Stimulated activated CD4-positive, alpha-beta T cell treated with anti-CD3 and anti-CD28 coated beads, Interleukin-12 subunit alpha, Interleukin-12 subunit beta, amount 100 ng/mL, for 48 hours (primary cell): ENCODE results near the gene IQCE.
A peak's percentile ranks its signal among the peaks of the same experiment; 100 is the strongest.

Experiments
- DNase-seq, 3 donors: peaks; one replicate each; pipeline ENCODE4 v3.0.0-alpha.2; 2020; ENCODE audit warnings: low read depth in 2 of 3, low spot score in 1 of 3

IQCE gene, protein sequence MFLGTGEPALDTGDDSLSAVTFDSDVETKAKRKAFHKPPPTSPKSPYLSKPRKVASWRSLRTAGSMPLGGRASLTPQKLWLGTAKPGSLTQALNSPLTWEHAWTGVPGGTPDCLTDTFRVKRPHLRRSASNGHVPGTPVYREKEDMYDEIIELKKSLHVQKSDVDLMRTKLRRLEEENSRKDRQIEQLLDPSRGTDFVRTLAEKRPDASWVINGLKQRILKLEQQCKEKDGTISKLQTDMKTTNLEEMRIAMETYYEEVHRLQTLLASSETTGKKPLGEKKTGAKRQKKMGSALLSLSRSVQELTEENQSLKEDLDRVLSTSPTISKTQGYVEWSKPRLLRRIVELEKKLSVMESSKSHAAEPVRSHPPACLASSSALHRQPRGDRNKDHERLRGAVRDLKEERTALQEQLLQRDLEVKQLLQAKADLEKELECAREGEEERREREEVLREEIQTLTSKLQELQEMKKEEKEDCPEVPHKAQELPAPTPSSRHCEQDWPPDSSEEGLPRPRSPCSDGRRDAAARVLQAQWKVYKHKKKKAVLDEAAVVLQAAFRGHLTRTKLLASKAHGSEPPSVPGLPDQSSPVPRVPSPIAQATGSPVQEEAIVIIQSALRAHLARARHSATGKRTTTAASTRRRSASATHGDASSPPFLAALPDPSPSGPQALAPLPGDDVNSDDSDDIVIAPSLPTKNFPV

DNA sequence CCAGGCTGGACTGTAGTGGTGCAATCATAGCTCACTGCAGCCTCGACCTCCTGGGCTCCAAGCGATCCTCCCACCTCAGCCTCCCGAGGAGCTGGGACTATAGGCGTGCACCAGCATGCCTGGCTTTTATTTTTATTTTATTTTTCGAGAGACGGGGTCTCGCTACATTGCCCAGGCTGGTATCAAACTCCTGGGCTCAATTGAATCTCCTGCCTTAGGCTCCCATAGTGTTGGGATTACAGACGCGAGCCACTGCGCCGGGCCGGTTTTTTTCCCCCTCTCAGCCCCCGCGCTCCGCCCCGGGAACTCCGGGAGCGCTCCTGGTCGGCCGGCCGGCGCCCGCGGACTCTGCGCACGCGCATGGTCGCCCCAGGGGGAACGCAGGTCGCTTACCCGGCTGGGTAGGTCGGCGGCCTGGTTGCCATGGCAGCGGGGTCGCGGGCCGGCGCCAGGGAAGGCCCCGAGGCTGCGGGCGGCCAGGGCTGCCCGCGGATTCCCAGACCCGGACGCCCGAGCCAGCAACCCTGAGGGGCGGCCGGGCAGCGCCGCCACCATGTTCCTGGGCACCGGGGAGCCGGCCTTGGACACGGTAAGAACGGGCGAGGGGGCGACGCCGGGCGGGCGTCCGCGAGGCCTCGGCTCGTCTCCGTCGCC is at the start of gene IQCE:
IQCE (plus strand) TSS at position 351 of the 654 bp plus-strand sequence; CDS start at position 554, 203 bp downstream.
- DNase-seq = peak; percentile 80 to 88 (median 83)

DNA sequence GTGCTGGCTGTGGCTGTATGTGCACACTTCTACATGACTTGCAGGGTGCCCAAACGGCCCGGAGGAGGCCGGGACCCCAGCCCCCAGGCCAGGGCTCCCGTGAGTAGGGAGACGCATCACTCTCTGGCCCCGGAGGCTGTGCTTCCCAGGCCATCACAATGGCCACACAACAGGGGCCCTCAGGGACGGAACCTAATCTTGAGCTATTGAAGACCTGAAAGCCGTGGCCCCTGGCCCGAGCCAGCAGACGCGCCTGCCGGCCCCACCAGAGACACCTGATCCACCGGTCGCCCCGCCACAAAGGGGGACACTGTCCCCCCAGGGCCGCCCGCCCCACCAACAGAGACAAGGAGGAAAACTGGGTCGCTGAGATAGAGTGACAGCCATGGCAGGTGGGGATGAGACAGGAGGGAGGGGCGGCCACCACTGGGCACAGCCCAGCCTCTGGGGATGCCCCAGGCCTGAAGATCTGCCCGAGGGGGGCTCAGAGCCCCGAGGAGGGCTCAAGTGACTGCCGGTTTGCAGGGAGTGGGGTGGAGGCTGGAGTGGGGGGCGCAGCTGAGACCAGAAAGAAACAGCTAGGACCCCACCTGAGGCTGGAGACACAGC is 49.4 kb upstream of the IQCE start:
- DNase-seq = no peak

DNA sequence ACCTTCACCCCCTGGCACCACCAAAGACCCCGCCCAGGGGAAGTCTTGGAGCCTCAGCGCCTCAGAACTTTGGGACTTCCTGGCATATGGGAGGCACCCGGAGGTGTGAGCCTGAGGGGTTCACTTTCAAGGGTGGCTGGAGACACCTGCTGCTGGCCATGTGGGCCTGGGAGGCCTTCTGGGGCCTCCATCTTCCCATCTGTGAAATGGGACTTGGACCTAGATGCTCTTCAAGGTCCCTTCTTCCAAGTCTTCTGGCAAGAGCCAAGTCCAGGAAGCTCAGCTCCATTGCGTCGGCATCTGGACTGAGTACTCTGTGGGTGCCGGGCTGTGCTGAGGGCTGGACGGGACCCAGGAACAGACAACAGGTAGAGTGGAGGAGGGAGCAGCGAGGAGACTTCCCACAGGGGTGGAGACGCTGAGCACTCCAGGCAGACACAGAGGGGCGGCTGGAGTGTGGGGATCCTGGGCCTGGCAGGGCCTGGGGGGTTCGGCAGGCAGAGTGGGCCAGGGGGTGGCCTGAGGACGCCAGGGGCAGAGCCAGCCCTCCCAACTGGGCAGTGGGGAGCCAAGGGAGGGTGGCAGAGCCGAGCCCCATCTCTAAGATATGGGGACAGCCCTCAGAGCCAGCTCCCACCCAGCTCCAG is 48.5 kb upstream of the IQCE start:
- DNase-seq = no peak

DNA sequence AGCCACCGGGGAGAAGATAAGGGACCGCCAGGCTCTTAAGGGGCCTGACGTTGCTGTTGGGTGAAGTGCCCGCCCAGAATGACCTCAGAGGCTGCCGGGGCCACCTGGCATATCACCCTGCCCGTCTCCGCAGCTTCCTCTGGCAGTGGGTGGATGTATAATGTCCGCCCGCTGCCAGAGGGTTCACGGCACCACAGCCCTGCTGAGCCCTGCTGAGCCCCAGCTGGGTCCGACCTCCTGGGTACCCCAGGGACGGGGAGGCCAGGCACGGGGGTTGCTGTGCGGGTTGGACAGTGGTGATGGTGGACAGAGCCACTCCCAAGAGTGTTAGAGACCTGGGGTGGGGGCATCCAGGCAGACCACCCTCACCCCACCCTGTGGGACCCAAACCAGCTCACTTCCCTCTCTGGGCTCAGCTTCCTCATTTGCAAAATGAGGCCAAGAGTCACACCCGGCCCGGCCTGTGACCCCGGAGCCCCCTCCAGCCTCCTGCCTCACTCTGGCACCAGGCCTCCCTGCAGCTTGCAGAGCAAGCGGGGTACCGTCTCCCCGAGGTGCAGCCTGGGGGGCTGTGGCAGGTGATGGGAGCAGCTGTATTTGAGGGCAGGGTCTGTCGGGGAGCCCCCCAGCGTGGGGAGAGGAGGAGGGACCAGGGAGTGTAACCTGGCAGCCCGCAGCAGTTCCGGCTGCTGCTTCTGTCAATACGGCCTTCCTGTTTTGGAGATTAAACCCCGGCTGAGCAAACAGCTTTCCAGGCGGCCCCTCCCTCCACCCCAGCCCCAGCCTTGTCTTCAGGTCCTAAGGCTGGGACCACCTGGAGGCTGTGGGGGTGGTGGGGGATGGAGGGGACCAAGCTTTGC is 47.6 kb upstream of the IQCE start:
- no peak for DNase-seq

DNA sequence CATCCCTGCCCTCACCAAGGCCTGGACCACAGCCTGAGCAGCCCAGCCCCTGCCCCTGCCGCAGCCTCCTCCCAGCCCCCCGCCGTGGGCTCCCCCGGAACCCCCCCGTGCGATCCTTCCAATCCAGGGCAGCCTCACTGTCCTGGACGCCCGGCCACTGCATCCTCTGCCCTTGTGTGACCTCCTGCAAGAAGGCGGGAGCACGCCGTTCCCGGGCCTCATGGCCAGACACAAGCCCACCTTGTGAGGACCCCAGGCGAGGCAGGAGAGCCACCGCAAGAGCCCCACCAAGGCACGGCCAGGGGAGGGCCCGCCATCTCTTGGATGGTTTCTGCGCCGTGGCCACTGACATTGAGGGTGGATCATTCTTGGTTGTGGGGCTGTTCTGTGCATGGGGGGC is 47.0 kb upstream of the IQCE start:
- DNase-seq = no peak

DNA sequence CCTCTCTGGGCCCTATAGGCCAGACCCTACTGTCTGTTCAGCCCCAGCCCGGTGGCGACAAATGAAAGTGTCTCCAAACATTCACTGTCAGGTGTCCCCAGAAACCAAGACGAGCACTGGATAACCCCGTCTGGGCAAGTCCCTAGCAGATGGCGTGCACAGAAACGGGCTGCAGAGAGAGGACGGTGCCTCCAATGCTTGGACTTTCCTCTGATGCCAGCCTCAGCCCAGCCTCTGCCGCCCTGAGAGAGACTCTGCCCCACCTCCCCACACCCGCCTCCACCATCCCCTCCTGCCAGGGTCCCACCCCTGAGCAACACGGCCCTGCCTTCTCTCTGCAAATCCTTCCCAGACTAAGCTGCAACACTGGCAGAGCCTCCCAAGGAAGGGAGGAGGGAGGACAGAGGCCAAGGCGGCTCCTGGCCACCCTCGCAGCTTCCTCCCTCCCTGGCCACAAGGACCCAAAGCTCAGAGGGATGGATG is 46.6 kb upstream of the IQCE start:
- no peak for DNase-seq

DNA sequence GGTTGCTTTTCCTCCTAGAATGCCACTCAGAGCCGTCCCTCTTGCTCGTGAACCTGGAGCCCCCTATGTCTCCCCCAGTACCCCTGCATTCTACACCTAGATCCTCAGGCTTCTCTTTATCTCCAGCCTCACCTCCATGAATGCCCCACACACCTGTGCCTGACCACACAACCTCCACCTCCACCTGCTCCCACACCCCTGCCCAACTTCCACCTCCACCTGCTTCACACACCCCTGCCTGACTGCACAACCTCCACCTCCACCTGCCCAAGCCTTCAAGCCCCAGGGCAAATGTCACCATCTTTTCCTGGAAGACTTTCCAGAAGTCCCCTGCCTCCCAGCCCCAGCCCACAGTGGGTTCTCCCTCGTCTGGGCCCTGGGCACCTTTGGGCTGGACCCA is 46.1 kb upstream of the IQCE start:
- DNase-seq = no peak

DNA sequence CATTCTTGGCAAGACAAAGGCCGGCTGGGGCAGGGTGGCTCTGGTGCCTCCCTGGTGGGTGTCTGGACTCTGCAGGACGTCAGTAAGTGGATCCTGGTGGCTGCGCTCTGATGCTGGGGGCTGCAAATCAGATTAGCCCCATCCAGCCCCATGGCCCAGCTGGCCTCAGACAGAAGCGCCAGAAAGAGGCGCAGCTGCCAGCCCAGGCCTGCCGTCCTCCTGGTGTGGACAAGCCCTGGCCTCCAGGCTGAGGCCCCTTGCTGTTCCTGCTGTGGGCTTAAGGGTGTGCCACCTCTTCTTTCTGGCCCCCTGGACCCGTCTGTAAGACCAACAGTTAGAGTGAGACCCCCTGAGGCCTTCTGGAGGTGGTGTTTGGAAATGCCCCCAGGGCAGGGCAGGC is 45.1 kb upstream of the IQCE start:
- no peak for DNase-seq

DNA sequence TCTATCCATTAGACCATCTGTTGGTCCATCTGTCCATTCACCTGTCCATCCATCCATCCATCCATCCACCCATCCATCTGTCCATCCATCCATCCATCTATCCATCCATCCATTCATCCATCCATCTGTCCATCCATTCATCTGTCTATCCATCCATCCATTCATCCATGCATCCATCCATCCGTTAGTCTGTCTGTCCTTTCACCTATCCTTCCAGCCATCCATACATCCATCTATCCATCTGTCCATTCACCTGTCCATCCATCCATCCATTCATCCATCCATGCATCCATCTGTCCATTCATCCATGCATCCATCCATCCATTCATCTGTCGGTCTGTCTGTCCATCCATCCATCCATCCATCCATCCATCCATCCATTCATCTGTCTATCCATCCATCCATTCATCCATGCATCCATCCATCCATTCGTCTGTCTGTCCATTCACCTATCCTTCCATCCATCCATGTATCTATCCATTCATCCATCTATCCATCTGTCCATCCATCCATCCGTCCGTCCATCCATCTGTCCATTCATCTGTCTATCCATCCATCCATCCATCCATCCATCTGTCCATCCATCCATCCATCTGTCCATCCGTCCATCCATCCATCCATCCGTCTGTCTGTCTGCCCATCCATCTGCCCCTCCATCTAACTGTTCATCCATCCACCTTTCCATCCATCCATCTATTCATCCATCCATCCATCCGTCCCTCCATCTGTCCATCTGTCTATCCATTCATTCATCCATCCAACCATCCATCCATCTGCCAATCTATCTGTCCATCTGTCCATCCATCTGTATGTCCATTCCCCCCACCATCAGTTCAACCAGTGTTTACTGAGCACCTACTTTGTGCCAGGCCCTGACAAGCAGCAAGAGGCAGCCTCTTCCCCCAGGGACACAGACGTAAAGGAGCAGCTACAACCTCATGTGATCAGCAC is 44.0 kb upstream of the IQCE start:
- DNase-seq = no peak

DNA sequence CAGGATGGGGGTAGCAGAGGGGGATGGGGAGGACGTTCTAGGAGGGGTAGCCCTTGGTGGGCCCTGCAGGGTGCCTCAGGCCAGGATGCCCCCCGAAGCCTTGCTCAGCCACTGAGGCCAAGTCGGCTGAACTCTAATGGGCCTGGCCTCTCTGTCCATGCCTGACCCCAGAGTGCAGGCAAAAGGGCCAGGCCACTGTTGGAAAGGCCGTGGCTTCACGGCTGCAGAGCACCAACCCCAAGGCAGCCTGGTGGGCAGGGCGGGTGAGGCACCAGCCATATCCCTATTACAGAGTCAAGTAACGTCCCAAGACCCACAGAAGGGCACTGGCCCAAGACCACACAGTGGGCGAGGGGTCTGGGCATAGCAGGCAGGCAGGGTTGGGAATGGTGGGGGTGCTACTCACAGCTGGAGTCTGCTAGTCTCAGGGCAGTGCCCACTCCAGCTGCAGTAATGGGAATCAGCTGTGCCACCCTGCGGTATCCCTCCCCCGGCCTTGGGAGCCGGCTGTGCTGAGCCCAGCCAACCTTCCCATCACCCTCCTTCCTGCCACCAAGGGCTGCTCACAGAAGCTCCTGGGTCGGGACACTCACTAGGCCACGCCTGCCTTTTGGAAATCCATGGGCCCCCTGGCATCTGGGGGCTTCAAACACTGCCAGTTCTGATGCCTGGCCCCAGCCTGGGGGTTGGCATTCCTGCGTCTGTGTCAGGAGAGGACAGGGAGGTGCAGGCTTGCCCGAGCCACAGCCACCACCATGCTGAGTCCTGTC is 43.2 kb upstream of the IQCE start:
- DNase-seq = no peak

DNA sequence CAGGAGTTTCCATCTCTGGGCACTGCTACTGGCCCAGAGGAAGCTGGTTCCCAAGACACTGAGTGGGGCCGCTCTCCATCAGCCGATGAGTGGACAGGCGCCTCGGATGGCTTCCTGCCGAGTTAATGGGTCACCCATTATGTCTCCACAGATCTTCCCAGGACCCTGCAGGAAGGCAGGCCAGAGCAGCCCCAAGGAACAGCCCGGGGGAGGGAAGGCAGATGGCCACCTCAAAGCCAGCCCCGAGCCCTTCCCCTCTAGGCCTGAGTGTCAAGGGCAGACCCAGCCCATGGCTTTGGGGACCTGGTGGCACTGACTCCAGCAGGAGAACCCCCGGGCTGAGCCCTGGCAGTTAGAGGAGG is 42.6 kb upstream of the IQCE start:
- DNase-seq = no peak

DNA sequence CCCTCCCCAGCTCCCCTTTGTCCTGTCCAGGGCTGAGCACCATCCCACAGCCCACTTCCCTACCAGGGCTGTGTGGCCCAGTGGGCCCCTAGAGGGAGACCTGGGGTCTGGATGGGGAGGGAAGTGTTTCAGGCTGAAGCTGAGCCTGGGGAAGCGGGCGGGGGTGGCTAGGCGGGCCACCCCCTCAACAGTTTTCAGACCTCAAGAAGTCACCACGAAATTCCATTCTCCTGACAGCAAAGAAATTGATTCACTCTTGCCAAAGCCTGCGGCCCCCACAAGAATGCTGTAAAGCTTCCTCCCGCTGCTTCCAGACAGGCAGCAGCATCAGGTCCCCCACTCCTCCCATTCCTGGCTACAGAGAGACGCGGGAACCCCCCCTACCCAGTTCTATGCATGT is 41.8 kb upstream of the IQCE start:
- DNase-seq = no peak

DNA sequence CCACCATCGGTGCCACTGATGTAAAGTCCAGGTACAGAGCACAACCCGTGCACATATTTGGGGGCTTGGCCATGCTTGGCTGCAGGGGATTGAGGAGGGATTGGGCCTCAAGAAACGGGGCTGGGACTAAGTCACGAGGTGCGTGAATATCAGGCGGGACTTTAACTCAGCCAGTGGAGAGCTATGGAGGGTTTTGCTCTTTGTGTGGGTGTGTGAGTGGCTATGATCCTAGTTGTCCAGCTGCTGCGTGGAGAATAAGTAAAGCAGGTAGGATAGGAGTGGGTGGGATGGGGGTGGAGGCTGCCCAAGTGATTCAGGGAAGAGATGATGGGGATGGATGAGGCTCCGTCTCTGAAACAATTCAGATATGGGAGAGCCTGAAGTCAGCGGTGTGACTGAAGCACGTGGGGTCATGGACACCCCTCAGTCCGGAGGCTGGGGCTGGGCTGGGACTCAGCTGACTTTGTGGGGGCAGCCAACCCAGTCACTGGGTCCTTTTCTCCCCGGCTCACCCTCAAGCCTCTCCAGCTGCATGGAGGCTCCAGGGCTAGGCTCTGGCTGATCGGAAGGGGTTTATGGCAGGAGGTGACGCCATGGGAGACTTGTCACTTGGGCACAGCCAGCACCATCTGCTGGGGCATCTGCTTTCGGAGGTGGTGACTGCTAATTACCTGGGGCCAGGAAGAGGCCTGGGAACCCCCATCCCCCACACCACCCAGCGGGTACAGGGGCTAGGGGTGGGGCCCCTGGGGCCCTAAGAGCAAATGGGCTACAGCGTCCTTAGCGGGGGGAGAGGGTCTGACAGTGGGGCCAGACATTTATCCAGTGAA is 40.9 kb upstream of the IQCE start:
- no peak for DNase-seq

DNA sequence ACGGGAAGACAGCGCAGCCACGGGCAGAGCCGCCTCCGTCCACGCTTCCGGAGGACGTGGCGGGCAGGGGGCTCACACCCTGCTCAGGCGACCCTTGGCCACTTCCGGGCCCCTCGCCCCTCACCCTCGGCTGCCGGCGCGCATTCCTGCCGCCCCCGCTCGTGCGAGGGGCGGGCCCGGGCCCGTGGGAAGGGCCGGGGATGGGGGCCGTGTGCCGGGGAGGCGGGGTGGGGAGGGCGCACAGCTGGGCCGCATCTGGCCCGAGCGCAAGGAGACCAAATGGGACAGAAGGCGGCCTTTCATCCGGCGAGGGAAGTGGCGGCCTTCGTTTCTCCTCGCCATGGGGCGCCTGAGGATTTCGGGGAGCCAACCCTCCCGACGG is 40.1 kb upstream of the IQCE start:
- no peak for DNase-seq

DNA sequence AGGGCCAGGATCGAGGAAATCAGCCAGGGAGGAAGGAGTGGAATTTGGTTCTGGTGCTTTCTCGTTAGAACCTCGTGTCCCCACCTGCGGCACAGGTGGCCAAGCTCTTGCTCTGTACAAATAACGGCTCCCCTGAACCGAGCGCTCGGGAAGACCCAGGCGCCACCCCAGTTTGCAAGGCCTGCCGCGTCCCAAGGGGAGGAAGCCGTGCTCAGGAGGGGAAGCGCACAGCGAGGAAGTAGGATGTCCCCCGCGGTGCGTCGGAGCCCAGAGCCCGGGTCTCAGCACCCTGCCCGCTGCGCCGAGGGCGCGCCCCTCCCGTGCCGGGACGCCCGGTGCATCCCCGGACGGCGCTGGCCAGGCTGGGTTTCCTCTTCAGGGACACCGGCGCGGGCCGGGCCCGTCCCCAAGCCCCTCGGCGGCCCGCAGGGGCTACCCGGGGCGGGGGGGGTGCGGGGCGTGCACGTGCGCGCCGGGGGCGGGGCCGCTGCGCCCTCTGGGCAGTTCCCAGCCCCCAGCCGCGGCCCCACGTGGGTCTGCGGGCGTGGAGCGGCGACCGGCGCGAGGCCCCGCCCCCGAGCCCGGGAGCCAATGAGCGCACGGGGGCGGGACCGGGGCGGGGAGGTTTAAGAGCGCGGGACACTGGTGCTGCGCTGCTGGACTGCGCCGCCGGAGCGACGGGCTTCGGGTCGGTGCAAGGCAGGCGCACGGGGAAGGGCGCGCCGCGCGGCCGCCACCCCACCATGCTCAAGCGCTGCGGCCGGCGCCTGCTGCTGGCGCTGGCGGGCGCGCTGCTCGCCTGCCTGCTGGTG is 39.5 kb upstream of the IQCE start, which contains the start of gene LFNG:
LFNG (plus strand) TSS at position 656 of the 812 bp plus-strand sequence; CDS start at position 744, 88 bp downstream.
- DNase-seq = peak; percentile 64 to 80 (median 68)

DNA sequence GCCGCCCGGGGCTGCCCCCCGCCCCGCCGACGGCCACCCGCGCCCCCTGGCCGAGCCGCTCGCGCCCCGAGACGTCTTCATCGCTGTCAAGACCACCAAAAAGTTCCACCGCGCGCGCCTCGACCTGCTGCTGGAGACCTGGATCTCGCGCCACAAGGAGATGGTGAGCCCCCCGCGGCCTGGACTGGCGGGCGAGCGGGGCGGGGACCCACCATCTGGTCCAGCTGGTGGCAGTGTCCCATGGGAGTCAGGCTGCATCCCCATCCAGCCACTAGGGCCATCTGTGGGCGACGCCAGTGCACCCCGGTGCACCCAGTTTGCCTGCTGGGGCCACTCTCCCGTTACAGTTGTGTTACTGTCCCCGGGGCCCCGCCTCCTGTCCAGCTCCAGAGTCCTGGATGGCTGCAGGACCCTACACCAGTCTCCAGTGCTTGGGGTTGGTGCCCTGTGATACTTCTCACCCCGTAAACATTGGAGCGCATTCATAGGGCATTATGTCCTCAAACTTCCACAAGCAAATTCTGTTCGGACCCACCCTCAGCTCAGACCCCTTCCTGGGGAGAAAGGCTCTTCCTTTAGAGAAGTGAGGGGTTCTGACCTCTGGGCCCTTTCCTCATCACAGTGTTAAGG is 38.5 kb upstream of the IQCE start:
- DNase-seq = no peak
